ENCODE measurements around the gene PTPRR.
"Not testable (repeated sequence)": the region's sequence is repeated elsewhere in the genome, so short reads cannot be mapped to it uniquely, and the experiment has no call there.

GRCh38 chr12:70807993-70808392 lies 112.5 kb downstream of the PTPRR start:
- not testable (repeated sequence) for TF ChIP-seq EP300, POLR2A (IDR thresholded peaks at IDR 0.05)

Measured in gastroesophageal sphincter (tissue), 2 donors.